ENCODE results near the gene ANXA2R. TPM values are rescaled to one million over a fixed set of nuclear protein-coding genes. Genes with fewer than 3 reads are reported as not detected.

ANXA2R gene
- total and polyA plus RNA-seq, 9 of the 15 experiments (the other 6 are each of a cell fraction or from before 2014, with no cell fraction given) = 2.1 to 4.8 (median 3.4) TPM

- TF ChIP-seq RERE (CRISPR knock-in tag; IDR thresholded peaks at IDR 0.05; ENCODE audit: borderline replicate concordance) (no peak), AFF4 (CRISPR knock-in tag; IDR thresholded peaks at IDR 0.05) (no peak), NFRKB (IDR thresholded peaks at IDR 0.05; ENCODE audit: low read depth) (peak; percentile 95), FOXK1 (CRISPR knock-in tag; IDR thresholded peaks at IDR 0.05; ENCODE audit: borderline replicate concordance) (0 out of 2 replicates have a peak, but pooled peaks have one; percentile 35), RCOR1 (IDR thresholded peaks at IDR 0.05; ENCODE audit: borderline replicate concordance in 1 of 2, low read depth in 2 of 2, low read length in 2 of 2) (no peak), CBFA2T3 (IDR thresholded peaks at IDR 0.05) (no peak)
- TF ChIP-seq, protein P1, sequence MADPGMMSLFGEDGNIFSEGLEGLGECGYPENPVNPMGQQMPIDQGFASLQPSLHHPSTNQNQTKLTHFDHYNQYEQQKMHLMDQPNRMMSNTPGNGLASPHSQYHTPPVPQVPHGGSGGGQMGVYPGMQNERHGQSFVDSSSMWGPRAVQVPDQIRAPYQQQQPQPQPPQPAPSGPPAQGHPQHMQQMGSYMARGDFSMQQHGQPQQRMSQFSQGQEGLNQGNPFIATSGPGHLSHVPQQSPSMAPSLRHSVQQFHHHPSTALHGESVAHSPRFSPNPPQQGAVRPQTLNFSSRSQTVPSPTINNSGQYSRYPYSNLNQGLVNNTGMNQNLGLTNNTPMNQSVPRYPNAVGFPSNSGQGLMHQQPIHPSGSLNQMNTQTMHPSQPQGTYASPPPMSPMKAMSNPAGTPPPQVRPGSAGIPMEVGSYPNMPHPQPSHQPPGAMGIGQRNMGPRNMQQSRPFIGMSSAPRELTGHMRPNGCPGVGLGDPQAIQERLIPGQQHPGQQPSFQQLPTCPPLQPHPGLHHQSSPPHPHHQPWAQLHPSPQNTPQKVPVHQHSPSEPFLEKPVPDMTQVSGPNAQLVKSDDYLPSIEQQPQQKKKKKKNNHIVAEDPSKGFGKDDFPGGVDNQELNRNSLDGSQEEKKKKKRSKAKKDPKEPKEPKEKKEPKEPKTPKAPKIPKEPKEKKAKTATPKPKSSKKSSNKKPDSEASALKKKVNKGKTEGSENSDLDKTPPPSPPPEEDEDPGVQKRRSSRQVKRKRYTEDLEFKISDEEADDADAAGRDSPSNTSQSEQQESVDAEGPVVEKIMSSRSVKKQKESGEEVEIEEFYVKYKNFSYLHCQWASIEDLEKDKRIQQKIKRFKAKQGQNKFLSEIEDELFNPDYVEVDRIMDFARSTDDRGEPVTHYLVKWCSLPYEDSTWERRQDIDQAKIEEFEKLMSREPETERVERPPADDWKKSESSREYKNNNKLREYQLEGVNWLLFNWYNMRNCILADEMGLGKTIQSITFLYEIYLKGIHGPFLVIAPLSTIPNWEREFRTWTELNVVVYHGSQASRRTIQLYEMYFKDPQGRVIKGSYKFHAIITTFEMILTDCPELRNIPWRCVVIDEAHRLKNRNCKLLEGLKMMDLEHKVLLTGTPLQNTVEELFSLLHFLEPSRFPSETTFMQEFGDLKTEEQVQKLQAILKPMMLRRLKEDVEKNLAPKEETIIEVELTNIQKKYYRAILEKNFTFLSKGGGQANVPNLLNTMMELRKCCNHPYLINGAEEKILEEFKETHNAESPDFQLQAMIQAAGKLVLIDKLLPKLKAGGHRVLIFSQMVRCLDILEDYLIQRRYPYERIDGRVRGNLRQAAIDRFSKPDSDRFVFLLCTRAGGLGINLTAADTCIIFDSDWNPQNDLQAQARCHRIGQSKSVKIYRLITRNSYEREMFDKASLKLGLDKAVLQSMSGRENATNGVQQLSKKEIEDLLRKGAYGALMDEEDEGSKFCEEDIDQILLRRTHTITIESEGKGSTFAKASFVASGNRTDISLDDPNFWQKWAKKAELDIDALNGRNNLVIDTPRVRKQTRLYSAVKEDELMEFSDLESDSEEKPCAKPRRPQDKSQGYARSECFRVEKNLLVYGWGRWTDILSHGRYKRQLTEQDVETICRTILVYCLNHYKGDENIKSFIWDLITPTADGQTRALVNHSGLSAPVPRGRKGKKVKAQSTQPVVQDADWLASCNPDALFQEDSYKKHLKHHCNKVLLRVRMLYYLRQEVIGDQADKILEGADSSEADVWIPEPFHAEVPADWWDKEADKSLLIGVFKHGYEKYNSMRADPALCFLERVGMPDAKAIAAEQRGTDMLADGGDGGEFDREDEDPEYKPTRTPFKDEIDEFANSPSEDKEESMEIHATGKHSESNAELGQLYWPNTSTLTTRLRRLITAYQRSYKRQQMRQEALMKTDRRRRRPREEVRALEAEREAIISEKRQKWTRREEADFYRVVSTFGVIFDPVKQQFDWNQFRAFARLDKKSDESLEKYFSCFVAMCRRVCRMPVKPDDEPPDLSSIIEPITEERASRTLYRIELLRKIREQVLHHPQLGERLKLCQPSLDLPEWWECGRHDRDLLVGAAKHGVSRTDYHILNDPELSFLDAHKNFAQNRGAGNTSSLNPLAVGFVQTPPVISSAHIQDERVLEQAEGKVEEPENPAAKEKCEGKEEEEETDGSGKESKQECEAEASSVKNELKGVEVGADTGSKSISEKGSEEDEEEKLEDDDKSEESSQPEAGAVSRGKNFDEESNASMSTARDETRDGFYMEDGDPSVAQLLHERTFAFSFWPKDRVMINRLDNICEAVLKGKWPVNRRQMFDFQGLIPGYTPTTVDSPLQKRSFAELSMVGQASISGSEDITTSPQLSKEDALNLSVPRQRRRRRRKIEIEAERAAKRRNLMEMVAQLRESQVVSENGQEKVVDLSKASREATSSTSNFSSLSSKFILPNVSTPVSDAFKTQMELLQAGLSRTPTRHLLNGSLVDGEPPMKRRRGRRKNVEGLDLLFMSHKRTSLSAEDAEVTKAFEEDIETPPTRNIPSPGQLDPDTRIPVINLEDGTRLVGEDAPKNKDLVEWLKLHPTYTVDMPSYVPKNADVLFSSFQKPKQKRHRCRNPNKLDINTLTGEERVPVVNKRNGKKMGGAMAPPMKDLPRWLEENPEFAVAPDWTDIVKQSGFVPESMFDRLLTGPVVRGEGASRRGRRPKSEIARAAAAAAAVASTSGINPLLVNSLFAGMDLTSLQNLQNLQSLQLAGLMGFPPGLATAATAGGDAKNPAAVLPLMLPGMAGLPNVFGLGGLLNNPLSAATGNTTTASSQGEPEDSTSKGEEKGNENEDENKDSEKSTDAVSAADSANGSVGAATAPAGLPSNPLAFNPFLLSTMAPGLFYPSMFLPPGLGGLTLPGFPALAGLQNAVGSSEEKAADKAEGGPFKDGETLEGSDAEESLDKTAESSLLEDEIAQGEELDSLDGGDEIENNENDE (IDR thresholded peaks at IDR 0.05; ENCODE audit: low read depth, low read length) = no peak
These were observed 34.8 kb upstream of the ANXA2R start (continued) for GRCh38 chr5:43074987-43075318.

Data from K562 (cell line).